GM19438 (cell line): Measurements from ENCODE around the gene FRMD4A.

ENCODE experiments used
- ATAC-seq: cut with Tn5 transposase; IDR thresholded peaks from one replicate; pipeline ENCODE4 v1.9.1; 2021; ENCODE audit warnings: low read depth; ENCODE audit not compliant: unreplicated experiment

FRMD4A gene

DNA sequence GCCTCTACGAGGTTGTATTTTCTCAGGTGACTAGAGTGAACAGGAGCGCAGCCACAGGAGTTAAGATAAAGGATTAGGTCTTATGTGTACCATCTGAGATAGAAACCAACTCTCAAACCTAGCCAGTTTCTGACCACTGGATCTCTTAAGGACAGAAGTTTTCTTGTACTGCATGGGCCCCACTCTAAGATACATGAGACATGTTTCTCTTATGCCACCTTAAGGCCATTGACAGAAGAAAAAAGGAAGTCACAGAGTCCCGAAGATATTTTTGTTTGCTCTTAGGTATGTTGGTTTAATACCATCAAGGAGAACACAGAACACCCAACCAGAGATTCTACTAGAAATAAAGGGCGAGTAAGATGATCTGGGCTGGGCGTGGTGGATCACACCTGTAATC, 335.8 kb downstream of the FRMD4A start:
- ATAC-seq = no peak

DNA sequence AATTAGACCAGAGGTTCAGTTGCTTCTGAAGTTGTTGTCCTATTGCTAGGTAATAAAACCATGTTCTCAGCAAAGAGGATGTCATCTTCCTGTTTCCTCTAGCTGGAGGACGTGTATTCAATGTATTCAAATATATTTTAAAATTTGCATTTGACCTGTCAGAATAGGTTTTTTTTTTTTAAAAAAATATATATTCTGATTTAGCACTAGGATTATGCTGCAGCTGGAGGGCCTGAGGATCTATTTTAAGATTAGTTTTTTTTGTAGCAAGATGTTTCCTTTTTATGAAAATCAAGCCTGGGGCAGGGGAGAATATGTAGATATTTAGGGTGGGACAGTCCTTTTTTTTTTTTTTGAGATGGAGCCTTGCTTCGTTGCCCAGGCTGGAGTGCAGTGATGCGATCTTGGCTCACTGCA, 337.0 kb downstream of the FRMD4A start:
- no peak for ATAC-seq

GRCh38 chr10:13993169-13993568, 337.6 kb downstream of the FRMD4A start:
- no peak for ATAC-seq

DNA sequence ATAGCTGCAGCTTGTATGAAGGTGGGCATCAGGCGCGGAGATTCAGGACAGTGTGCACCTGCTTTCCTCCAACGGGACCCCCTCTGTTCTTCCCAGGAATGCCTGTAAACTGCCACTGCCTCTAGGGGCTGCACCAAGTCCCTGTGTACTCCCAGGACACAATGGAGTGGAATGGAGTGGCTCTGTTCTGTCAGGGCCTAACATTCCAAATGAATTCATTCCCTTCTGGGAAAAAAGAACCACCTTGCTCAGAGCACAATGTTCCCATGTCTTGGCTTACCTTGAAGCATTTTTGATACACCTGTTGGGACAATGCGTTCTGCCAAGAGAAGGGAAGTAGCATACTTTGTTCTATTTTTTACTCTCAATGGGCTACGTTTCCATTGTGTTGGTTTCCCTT, 339.4 kb downstream of the FRMD4A start:
- ATAC-seq = no peak

DNA sequence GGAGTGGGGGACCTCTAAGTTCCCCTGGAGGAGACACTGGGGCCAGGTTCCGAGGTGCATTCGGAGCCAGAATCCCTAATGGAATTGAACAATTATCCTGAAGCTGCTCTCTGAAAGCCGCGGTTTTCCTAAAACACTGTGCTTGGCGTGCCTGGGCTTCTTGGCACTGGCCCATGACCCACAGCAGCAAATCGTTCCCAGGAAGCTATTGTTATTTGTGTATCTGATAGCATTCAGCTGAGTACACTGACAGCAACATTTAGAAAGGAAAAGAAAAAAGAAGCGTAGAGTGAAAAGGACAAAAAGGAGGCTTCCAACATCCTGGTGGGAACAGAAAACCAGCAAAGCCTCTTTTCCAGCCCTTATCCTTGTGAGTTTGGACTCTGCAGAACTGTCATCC, 339.8 kb downstream of the FRMD4A start:
- no peak for ATAC-seq

DNA sequence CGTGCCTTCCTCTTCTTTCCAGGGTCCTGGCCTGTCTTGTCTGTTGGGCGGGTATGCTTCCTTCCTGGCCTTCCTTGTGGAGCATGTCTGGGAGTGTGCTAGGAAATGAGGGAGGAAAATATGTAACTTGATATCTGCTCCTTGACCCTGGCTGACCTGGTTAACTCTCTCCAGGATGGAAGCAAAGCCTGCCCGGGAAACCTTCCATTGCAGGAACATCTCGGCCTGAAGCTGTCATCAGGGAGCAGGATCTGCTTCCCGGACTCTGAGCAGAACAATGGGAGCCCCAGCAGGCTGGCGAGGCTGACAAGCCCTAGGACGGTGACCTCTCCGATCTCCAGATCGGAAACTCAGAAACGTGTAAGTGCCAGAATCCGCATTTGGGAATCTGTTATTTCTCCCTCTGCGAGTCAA, 340.3 kb downstream of the FRMD4A start:
- no peak for ATAC-seq

- ATAC-seq = no peak
Observed at GRCh38 chr10:13989616-13990015, 341.1 kb downstream of the FRMD4A start.

DNA sequence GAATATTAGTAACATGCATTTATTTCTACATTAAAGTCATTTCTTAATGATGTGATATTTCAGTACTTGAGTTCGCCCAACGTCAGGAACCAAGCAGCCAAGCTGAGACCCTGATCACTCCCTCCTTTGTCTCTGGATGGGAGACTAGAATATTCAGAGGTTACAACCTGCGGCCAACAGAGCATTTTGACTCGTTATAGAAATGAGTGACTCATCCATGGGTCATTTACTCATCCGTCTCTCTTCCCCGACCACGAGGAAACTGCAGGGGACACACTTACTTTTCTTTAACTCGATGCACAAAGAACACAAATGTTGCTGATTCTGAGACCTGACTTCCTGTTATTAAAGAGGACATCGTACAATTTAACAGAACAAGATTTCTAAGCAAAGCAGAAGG, 343.3 kb downstream of the FRMD4A start:
- no peak for ATAC-seq

DNA sequence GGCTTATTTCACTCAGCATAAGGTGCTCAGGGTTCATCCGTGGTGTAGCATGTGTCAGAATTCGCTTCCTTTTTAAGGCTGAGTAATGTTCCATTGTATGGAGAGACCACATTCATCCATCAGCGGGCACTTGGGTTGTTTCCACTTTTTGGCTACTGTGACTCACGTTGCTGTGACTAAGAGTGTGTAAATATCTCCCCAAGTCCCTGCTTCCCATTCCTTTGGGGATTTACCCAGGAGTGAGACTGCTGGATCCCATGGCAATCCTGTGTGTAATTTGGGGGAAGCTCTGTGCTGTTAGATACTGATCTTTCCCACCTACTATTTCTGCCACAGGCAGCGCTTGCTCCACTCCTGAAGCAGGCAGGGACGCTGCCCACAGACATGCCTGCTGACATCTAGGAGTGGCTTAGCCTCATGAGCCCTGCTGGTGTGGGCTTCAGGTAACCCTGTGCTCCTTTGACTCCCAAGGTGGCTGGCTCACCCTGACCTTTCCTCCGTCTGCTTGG, 346.0 kb downstream of the FRMD4A start:
- ATAC-seq = no peak

DNA sequence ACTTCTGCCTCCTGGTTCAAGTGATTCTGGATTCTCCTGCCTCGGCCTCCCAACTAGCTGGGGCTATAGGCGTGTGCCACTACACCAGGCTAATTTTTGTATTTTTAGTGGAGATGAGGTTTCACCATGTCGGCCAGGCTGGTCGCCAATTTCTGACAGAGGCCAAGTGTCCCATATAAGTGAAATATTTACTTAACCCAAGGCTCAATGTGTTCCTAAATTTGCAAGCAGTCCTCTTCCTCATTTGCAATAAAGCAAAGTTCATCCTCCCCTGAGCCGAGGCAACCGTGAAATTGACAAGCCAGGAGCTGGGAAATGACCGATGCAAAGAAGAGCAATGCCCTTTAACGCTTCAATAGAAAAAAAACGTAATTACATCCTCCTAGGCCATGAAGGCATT, 347.7 kb downstream of the FRMD4A start:
- ATAC-seq = no peak

- ATAC-seq = no peak
Observed at GRCh38 chr10:13978533-13979115, 352.1 kb downstream of the FRMD4A start.

DNA sequence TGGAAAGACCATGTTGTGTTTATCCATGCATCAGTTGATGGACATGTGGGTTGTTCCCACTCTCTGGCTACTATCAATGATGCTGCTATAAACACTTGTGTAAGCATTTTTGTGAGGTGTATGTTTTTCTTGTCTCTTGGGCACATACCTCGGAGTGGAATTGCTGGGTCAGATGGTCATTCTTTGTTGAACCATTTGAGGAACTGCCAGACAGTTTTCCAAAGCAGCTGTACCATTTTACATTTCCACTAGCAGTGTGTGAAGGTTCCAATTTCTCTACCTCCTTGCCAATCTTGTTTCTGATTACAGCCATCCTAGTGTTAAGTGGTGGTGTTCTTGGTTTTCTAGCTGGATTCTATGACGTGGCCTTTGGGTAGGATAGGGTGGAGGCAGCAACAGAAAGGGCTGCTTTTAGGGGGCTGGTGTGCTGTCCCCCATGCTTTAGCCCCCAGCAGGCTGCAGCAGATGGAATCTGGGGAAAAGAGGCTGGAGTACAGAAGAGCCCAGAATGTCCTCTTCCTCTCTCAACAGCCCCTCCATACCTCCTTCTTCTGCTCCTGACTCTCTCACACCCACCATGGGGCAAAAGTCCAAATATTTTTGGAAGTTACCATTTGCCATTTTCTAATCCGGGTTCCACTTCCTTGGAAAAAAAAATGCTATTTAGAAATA, 352.7 kb downstream of the FRMD4A start:
- ATAC-seq = no peak

- no peak for ATAC-seq
Observed at GRCh38 chr10:13973742-13974141, 357.0 kb downstream of the FRMD4A start.

GRCh38 chr10:13972609-13973008, 358.1 kb downstream of the FRMD4A start:
- no peak for ATAC-seq

DNA sequence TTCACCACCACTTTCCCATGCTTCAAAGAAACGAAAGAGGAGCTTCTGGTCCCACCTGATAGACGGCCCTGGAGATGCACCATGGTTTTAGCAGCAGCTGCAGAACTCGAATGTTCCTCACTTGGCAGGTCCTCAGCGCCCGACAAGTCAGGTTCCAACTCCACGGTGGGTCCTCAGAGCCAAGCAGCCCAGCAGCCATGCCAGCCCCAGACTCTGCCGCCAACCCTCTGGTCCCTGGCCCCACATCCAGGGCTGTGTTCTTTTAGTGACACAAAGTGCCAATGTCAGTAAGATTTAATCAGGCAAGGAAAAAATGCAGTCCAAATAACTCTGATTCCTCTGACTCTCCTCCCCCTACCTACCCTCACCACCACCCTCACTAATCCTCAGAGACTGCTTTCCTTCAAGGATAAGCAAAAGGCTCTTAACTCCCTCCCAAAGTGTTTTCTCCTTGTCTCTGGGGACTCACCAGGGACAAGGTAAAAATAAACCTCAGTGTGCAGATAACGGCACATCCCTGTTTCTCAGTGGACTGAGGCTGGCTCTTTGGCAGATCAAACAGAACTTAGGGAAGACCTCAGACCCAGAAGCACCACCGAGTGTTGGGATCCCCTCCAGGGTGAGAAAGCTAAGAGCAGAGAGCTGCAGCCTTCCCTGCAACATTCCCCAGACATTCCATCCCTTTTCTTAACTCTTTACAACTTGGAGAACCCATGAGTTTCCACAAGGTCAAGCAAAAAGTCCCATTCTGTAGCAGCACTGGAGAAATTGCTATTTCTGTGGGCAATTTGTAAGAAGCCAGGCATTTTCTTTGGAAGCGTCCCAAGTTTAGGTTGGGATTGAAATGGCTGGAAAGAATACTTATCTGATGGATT, 358.9 kb downstream of the FRMD4A start:
- ATAC-seq = no peak

- no peak for ATAC-seq
Observed at GRCh38 chr10:13970957-13971353, 359.8 kb downstream of the FRMD4A start.

GRCh38 chr10:13970236-13970956, 360.3 kb downstream of the FRMD4A start:
- no peak for ATAC-seq

DNA sequence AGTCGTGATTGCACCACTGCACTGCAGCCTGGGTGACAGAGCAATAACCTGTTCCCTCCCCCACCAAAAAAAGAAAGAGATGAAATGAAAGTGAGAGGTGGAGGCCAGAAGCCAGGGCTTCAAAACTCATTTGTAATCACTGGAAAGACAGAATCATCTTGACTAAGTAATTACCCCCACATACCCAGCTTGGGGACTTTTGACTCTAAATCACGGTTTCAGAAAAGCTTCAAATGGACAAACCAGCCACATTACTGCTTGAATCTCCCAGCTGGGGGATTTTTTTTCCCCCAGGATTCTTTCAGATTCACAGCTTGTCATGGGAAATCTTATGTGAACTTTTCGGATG, 361.0 kb downstream of the FRMD4A start:
- ATAC-seq = no peak

DNA sequence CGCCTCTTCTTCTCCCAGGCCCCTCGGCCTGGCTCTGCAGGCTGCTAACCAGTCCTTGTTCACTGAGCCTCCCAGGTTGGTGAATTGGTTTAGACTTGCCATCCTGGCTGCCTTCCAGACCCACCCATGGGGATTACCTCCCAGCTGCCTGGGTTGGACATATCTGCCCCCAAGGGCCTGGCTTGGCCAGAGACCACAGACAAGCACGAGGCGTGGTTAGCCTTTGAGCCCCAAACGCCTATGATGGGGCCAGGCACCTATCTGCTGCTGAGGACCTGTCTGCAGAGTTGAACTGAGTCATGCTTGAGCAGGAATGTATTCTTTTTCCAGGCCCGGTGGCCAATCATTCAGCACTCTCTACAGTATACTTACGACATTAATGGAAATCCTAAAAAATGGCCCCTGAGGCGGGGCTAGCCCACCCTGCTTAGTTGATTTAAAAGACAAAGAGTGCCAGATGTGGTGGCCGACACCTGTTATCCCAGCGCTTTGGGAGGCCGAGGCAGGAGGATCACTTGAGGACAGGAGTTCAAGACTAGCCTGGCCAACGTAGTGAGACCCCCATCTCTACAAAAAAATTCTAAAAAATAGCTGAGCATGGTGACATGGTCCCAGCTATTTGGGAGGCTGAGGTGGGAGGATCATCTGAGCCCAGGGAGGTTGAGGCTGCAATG, 361.5 kb downstream of the FRMD4A start:
- no peak for ATAC-seq

DNA sequence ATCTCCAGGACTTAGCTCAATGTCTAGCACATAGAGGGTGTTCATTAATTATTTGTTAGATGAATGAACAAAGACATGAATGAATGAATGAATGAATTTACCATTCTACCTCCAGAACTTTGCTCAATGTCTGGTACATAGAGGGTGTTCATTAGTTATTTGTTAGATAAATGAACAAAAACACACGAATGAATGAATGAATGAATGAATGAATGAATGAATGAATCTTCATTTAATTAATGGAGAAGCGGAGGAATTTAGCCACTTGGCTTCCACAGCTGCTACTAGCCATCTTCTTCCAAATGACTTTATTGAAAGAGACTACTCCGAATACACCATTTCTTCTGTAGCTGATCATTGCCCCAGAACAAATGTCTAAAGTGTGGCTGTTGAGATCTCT, 368.9 kb downstream of the FRMD4A start:
- no peak for ATAC-seq
